CD14-positive monocyte (primary cell): ENCODE measurements around the gene POMGNT2. TPM values are rescaled to one million over a fixed set of nuclear protein-coding genes. Genes with fewer than 3 reads are reported as not detected.

Source experiments
- DNase-seq, 3 donors: peaks; one replicate each; pipeline ENCODE4 v3.0.0-alpha.2; 2011 to 2022
- H2AFZ ChIP-seq: 2 replicates; pipeline ENCODE4 v1.6.0; 2012; ENCODE audit warnings: mild to moderate bottlenecking, low read depth, low read length, inconsistent platforms; ENCODE audit not compliant: insufficient read depth, poor library complexity, severe bottlenecking
- H3K27ac ChIP-seq, 2 donors: 1 replicate in 1 of 2; 2 replicates in 1 of 2; pipeline ENCODE4 v1.5.1; 2012 to 2013; ENCODE audit warnings: low read length in 2 of 2, control low read depth in 1 of 2, inconsistent platforms in 1 of 2, low read depth in 1 of 2, mild to moderate bottlenecking in 1 of 2
- H3K27me3 ChIP-seq, 2 donors: one replicate each; pipeline versions ENCODE4 v1.6.0 to v1.6.1; 2011 to 2013; ENCODE audit warnings: low read length in 2 of 2; ENCODE audit not compliant: control insufficient read depth in 2 of 2, insufficient read depth in 2 of 2
- H3K36me3 ChIP-seq, 2 donors: replicated peaks in 1 of 2; 1 replicate in 1 of 2; 2 replicates in 1 of 2; pipeline versions ENCODE4 v1.5.1 to v1.6.1; 2012 to 2013; ENCODE audit warnings: low read length in 2 of 2, control low read depth in 1 of 2, inconsistent platforms in 1 of 2, mild to moderate bottlenecking in 1 of 2; ENCODE audit not compliant: insufficient read depth in 2 of 2, control insufficient read depth in 1 of 2
- H3K4me1 ChIP-seq, 2 donors: 1 replicate in 1 of 2; 2 replicates in 1 of 2; pipeline versions ENCODE4 v1.5.1 to v1.6.1; 2012 to 2013; ENCODE audit warnings: low read length in 2 of 2, control low read depth in 1 of 2, inconsistent platforms in 1 of 2, mild to moderate bottlenecking in 1 of 2, moderate library complexity in 1 of 2; ENCODE audit not compliant: insufficient read depth in 2 of 2, control insufficient read depth in 1 of 2
- H3K4me2 ChIP-seq: replicated peaks from 2 replicates; pipeline ENCODE3; 2012; ENCODE audit warnings: low read length, moderate library complexity, mild to moderate bottlenecking; ENCODE audit not compliant: poor library complexity, severe bottlenecking; ENCODE audit errors: extremely low read depth
- H3K4me3 ChIP-seq, 3 experiments: fragments of 200-600 bp in 1 of 3; sonication (generic) in 1 of 3; replicated peaks in 1 of 3; 1 replicate in 2 of 3; 2 replicates in 1 of 3; pipeline ENCODE4 v1.5.1; 2011 to 2013; ENCODE audit warnings: low read length in 3 of 3, mild to moderate bottlenecking in 3 of 3, control low read depth in 2 of 3, low read depth in 2 of 3, inconsistent platforms in 1 of 3, moderate library complexity in 1 of 3
- H3K79me2 ChIP-seq: 2 replicates; pipeline ENCODE4 v1.6.0; 2012; ENCODE audit warnings: mild to moderate bottlenecking, control low read depth, inconsistent platforms, low read length, moderate library complexity; ENCODE audit not compliant: insufficient read depth
- H3K9ac ChIP-seq: 2 replicates; pipeline ENCODE4 v1.6.0; 2017; ENCODE audit warnings: low read length, mild to moderate bottlenecking; ENCODE audit not compliant: insufficient read depth, poor library complexity, severe bottlenecking
- H3K9me3 ChIP-seq, 2 donors: replicated peaks in 1 of 2; 1 replicate in 1 of 2; 2 replicates in 1 of 2; pipeline versions ENCODE4 v1.5.1 to v1.6.1; 2012 to 2013; ENCODE audit warnings: low read length in 2 of 2, control low read depth in 1 of 2; ENCODE audit not compliant: control insufficient read depth in 1 of 2, insufficient read depth in 1 of 2
- H4K20me1 ChIP-seq: 2 replicates; pipeline ENCODE4 v1.6.0; 2012; ENCODE audit warnings: mild to moderate bottlenecking, low read length, control low read depth, moderate library complexity; ENCODE audit not compliant: insufficient read depth
- H3K27ac Mint-ChIP-seq, 7 donors: one replicate each; pipeline ENCODE4 v1.8.0; 2020; ENCODE audit warnings: mild to moderate bottlenecking in 7 of 7, mixed read lengths in 7 of 7, moderate library complexity in 6 of 7, inconsistent platforms in 2 of 7
- H3K27me3 Mint-ChIP-seq, 3 donors: one replicate each; pipeline ENCODE4 v1.8.0; 2021 to 2022; ENCODE audit warnings: low read depth in 3 of 3, mild to moderate bottlenecking in 3 of 3, mixed read lengths in 3 of 3, moderate library complexity in 3 of 3, inconsistent platforms in 1 of 3
- H3K36me3 Mint-ChIP-seq, 2 donors: one replicate each; pipeline ENCODE4 v1.8.0; 2020; ENCODE audit warnings: mixed read lengths in 2 of 2, inconsistent platforms in 1 of 2, mild to moderate bottlenecking in 1 of 2
- H3K4me1 Mint-ChIP-seq: one replicate; pipeline ENCODE4 v1.8.0; 2020; ENCODE audit warnings: mild to moderate bottlenecking, mixed read lengths
- H3K4me3 Mint-ChIP-seq, 2 donors: one replicate each; pipeline ENCODE4 v1.8.0; 2020; ENCODE audit warnings: mild to moderate bottlenecking in 2 of 2, mixed read lengths in 2 of 2, moderate library complexity in 1 of 2
- H3K9me3 Mint-ChIP-seq, 7 donors: one replicate each; pipeline ENCODE4 v1.8.0; 2020 to 2022; ENCODE audit warnings: mixed read lengths in 7 of 7, mild to moderate bottlenecking in 6 of 7, moderate library complexity in 6 of 7, inconsistent platforms in 2 of 7
- CTCF ChIP-seq: fragments of 200-600 bp; IDR thresholded peaks from one replicate; pipeline ENCODE4 v1.8.0; 2022; ENCODE audit warnings: antibody characterized with exemption, mild to moderate bottlenecking
- WGBS: methylation state at CpG from one replicate; pipeline ENCODE4 v1.1.5; 2013; ENCODE audit warnings: missing lambda C conversion rate; ENCODE audit not compliant: insufficient coverage; 5-methylcytosine and 5-hydroxymethylcytosine counted together
- intact Hi-C, 2 donors: fragments of 100-400 bp; cut with micrococcal nuclease; formaldehyde crosslinking; loops; one replicate each; pipeline versions ENCODE4 v1.15.0 to v1.15.1; 2023
- polyA plus RNA-seq, 3 donors: library from polyadenylated mRNA; depleted of rRNA in 1 of 3; unstranded in 2 of 3; stranded (reverse) in 1 of 3; fragments of 300-500 nt in 2 of 3; fragments of >200 nt in 1 of 3; fragmentation: Illumina TruSeq in 2 of 3; gene quantifications; 1 replicate in 2 of 3; 2 replicates in 1 of 3; pipeline ENCODE4 v1.2.3, GENCODE V29; 2012 to 2021

Gene POMGNT2
- polyA plus RNA-seq, 3 donors = 4.3 to 5.1 (median 4.4) TPM

GRCh38 chr3:43094381-43094780 is 11.5 kb downstream of the POMGNT2 start:
- no peaks in the 10 kb centered on the region for H3K36me3 Mint-ChIP-seq
- no peaks in the 10 kb centered on the region for H3K27me3 ChIP-seq
- no peak overlapping the region for H3K27ac ChIP-seq
- no peak for DNase-seq
- no peaks in the 10 kb centered on the region for H3K4me1 ChIP-seq
- H3K79me2 ChIP-seq = no peaks in the 10 kb centered on the region
- intact Hi-C loops = no loop called here
- H3K4me2 ChIP-seq = no peak overlapping the region
- no peaks in the 10 kb centered on the region for H3K4me1 Mint-ChIP-seq
- no peak overlapping the region for H3K27ac Mint-ChIP-seq
- H3K27me3 Mint-ChIP-seq = peaks cover 0 to 2% (median 0%) of the 10 kb centered on the region in 3 donors
- no peaks in the 10 kb centered on the region for H3K9me3 ChIP-seq
- H2AFZ ChIP-seq = no peak overlapping the region
- no peak overlapping the region for H3K4me3 ChIP-seq
- no peaks in the 10 kb centered on the region for H3K36me3 ChIP-seq
- H3K9me3 Mint-ChIP-seq = no peaks in the 10 kb centered on the region
- TF ChIP-seq CTCF = no peak
- H3K9ac ChIP-seq = no peak overlapping the region
- no peak overlapping the region for H3K4me3 Mint-ChIP-seq
- 100% methylated on average over 2 of the region's 2 CpGs for WGBS
- H4K20me1 ChIP-seq = no peaks in the 10 kb centered on the region

- Histone ChIP-seq H3K4me1 (no peaks in the 10 kb centered on the region), H3K9me3 (no peaks in the 10 kb centered on the region), H3K27me3 (no peaks in the 10 kb centered on the region), H2AFZ (no peak overlapping the region), H3K4me2 (no peak overlapping the region), H4K20me1 (no peaks in the 10 kb centered on the region), H3K79me2 (no peaks in the 10 kb centered on the region), H3K27ac (no peak overlapping the region), H3K9ac (no peak overlapping the region), H3K4me3 (no peak overlapping the region), H3K36me3 (no peaks in the 10 kb centered on the region)
- WGBS = no CpG with 5 or more reads among the region's 2 CpGs
- TF ChIP-seq CTCF = no peak
- intact Hi-C loops = no loop called here
- Mint-ChIP-seq H3K27me3 (peaks cover 0 to 2% (median 0%) of the 10 kb centered on the region in 3 donors), H3K4me3 (no peak overlapping the region), H3K27ac (no peak overlapping the region), H3K36me3 (no peaks in the 10 kb centered on the region), H3K4me1 (no peaks in the 10 kb centered on the region), H3K9me3 (no peaks in the 10 kb centered on the region)
- no peak for DNase-seq
Observed at GRCh38 chr3:43093974-43094373, 11.9 kb downstream of the POMGNT2 start.
